ENCODE data around the gene VPS16.

DNA sequence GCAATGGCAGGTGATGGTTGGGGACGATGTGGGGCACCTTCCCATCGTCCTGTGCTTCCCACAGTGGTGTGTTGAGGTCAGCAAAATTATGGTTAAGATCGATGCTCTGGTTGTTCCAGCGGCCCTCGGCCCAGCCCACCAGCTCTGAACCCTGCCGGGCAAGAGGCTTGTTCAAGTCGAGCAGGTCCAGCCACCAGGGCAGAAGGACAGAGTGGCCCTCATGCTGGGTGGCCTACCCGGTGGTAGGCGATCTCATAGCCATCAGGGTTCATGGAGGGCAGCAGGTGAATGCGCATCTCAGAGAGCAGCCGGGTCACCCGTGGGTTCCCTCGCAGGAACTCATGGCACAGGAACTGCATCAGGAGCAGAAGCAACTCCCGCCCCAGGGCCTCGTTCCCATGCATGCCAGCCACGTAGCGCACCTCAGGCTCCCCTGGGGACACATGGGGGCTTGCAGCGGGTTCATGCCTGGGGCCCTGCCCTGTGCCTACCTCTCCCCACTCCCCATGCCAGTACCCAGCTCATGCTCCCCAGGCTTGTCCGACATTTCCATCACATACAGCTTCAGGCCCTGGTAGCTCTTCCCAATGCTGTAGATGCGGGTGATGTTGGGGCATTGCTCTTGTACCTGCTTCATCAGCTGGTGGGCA, 44.4 kb upstream of the VPS16 start:
- TF ChIP-seq, protein P1, sequence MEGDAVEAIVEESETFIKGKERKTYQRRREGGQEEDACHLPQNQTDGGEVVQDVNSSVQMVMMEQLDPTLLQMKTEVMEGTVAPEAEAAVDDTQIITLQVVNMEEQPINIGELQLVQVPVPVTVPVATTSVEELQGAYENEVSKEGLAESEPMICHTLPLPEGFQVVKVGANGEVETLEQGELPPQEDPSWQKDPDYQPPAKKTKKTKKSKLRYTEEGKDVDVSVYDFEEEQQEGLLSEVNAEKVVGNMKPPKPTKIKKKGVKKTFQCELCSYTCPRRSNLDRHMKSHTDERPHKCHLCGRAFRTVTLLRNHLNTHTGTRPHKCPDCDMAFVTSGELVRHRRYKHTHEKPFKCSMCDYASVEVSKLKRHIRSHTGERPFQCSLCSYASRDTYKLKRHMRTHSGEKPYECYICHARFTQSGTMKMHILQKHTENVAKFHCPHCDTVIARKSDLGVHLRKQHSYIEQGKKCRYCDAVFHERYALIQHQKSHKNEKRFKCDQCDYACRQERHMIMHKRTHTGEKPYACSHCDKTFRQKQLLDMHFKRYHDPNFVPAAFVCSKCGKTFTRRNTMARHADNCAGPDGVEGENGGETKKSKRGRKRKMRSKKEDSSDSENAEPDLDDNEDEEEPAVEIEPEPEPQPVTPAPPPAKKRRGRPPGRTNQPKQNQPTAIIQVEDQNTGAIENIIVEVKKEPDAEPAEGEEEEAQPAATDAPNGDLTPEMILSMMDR (IDR thresholded peaks at IDR 0.05), result no peak
- no peak for TF ChIP-seq POLR2A (IDR thresholded peaks at IDR 0.05)
